ENCODE measurements around the gene OSBPL8.

DNA sequence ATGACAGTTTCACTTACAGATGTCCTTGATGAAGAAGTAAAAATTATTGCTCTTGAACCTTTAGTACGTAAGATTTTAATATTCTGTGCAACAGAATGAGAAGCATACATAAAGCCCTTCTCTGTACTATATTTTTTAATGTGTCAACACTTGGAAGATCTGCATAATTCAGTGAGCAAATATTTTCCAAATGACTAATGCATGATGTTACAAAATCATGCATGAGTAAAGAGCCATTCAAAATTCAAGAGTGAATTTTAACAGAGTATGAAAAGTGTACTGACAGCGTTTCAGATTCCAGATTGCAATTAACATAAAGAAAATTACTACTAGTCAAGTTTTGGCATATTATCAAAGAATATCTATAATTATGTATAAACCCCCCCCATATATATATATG, 110.0 kb downstream of the OSBPL8 start:
- TF ChIP-seq CTCF (IDR thresholded peaks at IDR 0.05), result no peak
- TF ChIP-seq ETV6 (CRISPR knock-in tag; IDR thresholded peaks at IDR 0.05), result no peak
- no peak for TF ChIP-seq ATF1 (CRISPR knock-in tag; IDR thresholded peaks at IDR 0.05)
- TF ChIP-seq, protein P1, sequence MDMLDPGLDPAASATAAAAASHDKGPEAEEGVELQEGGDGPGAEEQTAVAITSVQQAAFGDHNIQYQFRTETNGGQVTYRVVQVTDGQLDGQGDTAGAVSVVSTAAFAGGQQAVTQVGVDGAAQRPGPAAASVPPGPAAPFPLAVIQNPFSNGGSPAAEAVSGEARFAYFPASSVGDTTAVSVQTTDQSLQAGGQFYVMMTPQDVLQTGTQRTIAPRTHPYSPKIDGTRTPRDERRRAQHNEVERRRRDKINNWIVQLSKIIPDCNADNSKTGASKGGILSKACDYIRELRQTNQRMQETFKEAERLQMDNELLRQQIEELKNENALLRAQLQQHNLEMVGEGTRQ (CRISPR knock-in tag; IDR thresholded peaks at IDR 0.05), result no peak

All from WTC11 (cell line).